Measurements from ENCODE around the gene SAMD4A. TPM values are rescaled to one million over a fixed set of nuclear protein-coding genes. Genes with fewer than 3 reads are reported as not detected.

SAMD4A gene
- total RNA-seq, 4 donors from 2014 or later, result 2.9 to 19.5 (median 3.9) TPM

GRCh38 chr14:54739514-54739913, 172.6 kb downstream of the SAMD4A start:
- Histone ChIP-seq H3K9me3 (no peaks in the 10 kb centered on the region), H3K27ac (no peak overlapping the region), H3K4me3 (no peak overlapping the region), H3K4me1 (no peaks in the 10 kb centered on the region), H3K27me3 (no peaks in the 10 kb centered on the region), H3K36me3 (no peaks in the 10 kb centered on the region)
- TF ChIP-seq, protein P1, sequence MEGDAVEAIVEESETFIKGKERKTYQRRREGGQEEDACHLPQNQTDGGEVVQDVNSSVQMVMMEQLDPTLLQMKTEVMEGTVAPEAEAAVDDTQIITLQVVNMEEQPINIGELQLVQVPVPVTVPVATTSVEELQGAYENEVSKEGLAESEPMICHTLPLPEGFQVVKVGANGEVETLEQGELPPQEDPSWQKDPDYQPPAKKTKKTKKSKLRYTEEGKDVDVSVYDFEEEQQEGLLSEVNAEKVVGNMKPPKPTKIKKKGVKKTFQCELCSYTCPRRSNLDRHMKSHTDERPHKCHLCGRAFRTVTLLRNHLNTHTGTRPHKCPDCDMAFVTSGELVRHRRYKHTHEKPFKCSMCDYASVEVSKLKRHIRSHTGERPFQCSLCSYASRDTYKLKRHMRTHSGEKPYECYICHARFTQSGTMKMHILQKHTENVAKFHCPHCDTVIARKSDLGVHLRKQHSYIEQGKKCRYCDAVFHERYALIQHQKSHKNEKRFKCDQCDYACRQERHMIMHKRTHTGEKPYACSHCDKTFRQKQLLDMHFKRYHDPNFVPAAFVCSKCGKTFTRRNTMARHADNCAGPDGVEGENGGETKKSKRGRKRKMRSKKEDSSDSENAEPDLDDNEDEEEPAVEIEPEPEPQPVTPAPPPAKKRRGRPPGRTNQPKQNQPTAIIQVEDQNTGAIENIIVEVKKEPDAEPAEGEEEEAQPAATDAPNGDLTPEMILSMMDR (IDR thresholded peaks at IDR 0.05), result no peak
- no peak for TF ChIP-seq POLR2A (IDR thresholded peaks at IDR 0.05)
- intact Hi-C loops (cut with DNase I), result no loop called here
- DNase-seq, result no peak
- WGBS, 2 donors, result 87 to 93% methylated on average over 5 to 7 of the region's 7 CpGs

DNA sequence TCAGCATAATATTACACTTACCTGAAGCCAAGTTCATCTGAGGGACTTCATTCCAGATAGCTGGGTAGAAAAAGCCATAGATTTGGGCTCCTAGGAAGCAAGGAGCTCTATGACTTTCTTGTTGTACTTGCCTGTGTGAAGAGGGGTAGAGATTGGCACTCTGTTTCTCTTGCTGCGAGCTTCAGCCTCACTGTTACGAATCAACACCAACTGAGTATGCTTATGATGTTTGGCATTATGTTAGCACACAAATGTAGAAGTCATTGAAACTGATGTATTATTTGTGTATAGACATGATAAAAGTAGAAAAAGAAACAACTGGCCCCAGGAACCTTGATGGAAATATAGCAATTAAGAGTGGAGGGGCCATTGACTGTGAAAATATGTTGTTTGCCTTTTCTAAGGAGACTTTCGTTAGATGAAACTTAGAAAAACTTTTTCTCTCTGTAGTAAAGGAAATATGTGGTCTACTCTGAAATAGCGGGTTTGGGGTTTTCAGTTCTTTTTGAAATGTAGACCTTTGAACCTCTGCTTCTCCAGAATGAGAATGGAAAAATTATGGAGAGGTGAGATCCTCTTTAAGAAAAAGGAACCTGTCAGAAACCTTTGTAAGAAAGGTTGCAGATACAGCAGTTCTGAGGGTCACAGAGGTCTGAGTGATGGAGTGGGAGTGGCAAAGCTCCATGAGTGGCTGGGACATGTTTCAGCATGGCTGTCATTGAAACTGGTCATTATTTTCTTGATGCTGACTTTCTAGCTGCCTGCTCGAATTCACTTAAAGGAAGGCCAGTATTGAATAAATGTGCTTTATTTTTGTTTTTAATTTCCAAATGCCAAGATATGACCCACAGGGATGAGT, 175.8 kb downstream of the SAMD4A start:
- intact Hi-C loops (cut with DNase I), result no loop called here
- Histone ChIP-seq H3K4me3 (no peak overlapping the region), H3K4me1 (peaks cover 0 to 9% (median 0%) of the 10 kb centered on the region in 3 donors), H3K27me3 (no peaks in the 10 kb centered on the region), H3K36me3 (no peaks in the 10 kb centered on the region), H3K27ac (no peak overlapping the region), H3K9me3 (no peaks in the 10 kb centered on the region)
- no peak for DNase-seq
- TF ChIP-seq, protein P1 (IDR thresholded peaks at IDR 0.05), result no peak
- no peak for TF ChIP-seq POLR2A (IDR thresholded peaks at IDR 0.05)
- WGBS, 2 donors, result 89 to 90% methylated on average over 4 to 5 of the region's 5 CpGs

GRCh38 chr14:54743382-54743781, 176.5 kb downstream of the SAMD4A start:
- TF ChIP-seq POLR2A (IDR thresholded peaks at IDR 0.05), result no peak
- TF ChIP-seq, protein P1 (IDR thresholded peaks at IDR 0.05), result no peak
- H3K4me3 ChIP-seq, result no peak overlapping the region
- peaks cover 0 to 9% (median 0%) of the 10 kb centered on the region in 3 donors for H3K4me1 ChIP-seq
- H3K9me3 ChIP-seq, result no peaks in the 10 kb centered on the region
- DNase-seq, result no peak
- H3K27me3 ChIP-seq, result no peaks in the 10 kb centered on the region
- 94 to 100% methylated on average over 1 to 5 of the region's 5 CpGs for WGBS, 2 donors
- intact Hi-C loops (cut with DNase I), result no loop called here
- H3K27ac ChIP-seq, result no peak overlapping the region
- H3K36me3 ChIP-seq, result no peaks in the 10 kb centered on the region

DNA sequence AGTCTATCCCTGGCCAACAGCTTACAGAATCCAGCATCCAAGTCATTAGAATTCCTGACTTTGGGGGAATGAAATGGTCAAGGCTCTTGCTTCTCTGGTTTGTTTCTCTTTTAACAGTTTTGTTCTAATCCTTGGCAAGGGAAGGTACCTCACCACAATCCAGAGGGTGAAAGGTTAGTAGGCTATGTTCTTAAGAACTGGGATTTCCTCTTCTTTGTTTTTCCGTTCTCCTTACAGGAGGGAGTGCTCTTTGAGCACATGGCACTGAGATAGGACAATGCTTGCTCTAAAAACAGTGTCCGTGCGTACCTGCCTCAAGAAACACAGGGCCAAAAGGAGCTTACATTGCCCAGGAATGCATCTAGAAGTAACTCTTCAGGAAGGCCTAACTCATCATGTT, 179.1 kb downstream of the SAMD4A start:
- intact Hi-C loops (cut with DNase I), result no loop called here
- Histone ChIP-seq H3K4me1 (peaks cover 0 to 9% (median 0%) of the 10 kb centered on the region in 3 donors), H3K9me3 (no peaks in the 10 kb centered on the region), H3K27me3 (no peaks in the 10 kb centered on the region), H3K36me3 (no peaks in the 10 kb centered on the region), H3K27ac (no peak overlapping the region), H3K4me3 (no peak overlapping the region)
- TF ChIP-seq POLR2A (IDR thresholded peaks at IDR 0.05), result no peak
- WGBS, 2 donors, result 63 to 80% methylated on average over 3 of the region's 3 CpGs
- no peak for DNase-seq

- Histone ChIP-seq H3K27ac (no peak overlapping the region), H3K9me3 (no peaks in the 10 kb centered on the region), H3K4me1 (peaks cover 0 to 9% (median 0%) of the 10 kb centered on the region in 3 donors), H3K4me3 (no peak overlapping the region), H3K27me3 (no peaks in the 10 kb centered on the region), H3K36me3 (peaks cover 0 to 7% (median 0%) of the 10 kb centered on the region in 3 donors)
- intact Hi-C loops (cut with DNase I), result no loop called here
- no peak for TF ChIP-seq POLR2A (IDR thresholded peaks at IDR 0.05)
- TF ChIP-seq, protein P1 (IDR thresholded peaks at IDR 0.05), result no peak
- 82 to 83% methylated on average over 1 of the region's 1 CpG for WGBS, 2 donors
- DNase-seq, result no peak
Observed at GRCh38 chr14:54747616-54748015, 180.7 kb downstream of the SAMD4A start.

All from esophagus squamous epithelium (tissue), 5 donors.